ENCODE data around the gene HSPA12B.

The HSPA12B gene

DNA sequence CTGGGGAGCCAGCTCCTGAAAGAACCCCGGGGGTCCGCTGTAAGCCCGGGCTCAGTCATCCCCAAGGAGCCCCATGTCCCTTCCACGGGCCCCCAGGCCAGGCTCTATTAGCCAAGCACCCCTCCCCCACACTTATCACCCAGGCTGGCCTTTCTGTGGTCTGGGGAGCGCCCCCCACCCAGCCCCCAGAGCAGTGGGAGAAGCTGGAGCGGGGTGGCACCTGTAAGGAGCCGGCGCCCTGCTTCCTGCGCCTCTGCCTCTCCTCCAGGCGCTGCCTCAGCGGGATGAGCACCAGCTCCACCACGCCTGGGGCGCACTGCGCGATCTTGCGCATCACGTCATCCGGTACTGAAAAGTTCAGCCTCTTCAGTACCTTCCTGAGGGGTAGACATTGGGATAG is 46.5 kb downstream of the HSPA12B start:
- TF ChIP-seq, protein P1, sequence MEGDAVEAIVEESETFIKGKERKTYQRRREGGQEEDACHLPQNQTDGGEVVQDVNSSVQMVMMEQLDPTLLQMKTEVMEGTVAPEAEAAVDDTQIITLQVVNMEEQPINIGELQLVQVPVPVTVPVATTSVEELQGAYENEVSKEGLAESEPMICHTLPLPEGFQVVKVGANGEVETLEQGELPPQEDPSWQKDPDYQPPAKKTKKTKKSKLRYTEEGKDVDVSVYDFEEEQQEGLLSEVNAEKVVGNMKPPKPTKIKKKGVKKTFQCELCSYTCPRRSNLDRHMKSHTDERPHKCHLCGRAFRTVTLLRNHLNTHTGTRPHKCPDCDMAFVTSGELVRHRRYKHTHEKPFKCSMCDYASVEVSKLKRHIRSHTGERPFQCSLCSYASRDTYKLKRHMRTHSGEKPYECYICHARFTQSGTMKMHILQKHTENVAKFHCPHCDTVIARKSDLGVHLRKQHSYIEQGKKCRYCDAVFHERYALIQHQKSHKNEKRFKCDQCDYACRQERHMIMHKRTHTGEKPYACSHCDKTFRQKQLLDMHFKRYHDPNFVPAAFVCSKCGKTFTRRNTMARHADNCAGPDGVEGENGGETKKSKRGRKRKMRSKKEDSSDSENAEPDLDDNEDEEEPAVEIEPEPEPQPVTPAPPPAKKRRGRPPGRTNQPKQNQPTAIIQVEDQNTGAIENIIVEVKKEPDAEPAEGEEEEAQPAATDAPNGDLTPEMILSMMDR (IDR thresholded peaks at IDR 0.05; ENCODE audit: low read depth, low read length) = no peak
- DNase-seq (ENCODE audit: extremely low read depth, low read depth) = no peak

DNA sequence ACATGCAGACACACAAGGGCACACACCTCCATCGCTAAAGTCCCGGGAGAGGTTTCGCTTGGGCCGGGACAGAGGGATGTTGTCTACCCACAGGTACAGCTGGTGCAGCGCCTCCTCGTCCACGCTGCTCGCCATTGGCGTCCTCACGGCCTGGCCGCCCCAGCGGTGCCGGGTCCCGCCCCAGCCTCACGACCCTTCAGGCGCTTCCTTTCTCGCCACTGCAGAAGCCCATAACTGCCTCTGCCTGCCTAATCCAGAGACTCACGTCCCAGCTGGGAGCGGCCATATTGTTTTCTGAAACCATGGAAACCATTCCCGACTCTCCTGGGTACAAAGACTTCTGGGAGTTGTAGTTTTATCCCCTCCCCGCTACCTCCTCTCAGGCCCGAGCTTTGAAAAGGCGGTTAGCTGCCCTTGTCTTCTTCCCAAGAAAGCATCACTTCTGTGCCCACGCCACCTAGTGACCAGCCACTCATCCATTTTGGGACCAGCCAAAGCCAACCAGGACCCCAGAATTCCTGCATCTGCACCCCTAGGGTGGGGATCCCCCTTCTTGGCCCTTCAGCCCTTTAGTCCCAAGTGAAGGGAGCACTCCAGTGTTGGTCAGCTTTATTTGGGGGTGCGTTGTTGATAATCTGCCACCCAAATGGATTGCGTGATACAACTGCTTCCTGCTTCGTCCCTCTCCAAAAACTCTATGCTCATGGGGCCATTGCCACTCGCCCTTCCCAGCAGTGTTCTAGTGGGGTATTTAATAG is 48.8 kb downstream of the HSPA12B start, which contains the start of gene SPEF1:
Gene SPEF1, minus strand, starts transcription at position 296 of the 758 bp plus-strand sequence. Its CDS starts 161 bp downstream, at position 135.
- TF ChIP-seq, protein P1 (IDR thresholded peaks at IDR 0.05; ENCODE audit: low read depth, low read length) = peak; percentile 66
- peak; percentile 79 for DNase-seq (ENCODE audit: extremely low read depth, low read depth)

DNA sequence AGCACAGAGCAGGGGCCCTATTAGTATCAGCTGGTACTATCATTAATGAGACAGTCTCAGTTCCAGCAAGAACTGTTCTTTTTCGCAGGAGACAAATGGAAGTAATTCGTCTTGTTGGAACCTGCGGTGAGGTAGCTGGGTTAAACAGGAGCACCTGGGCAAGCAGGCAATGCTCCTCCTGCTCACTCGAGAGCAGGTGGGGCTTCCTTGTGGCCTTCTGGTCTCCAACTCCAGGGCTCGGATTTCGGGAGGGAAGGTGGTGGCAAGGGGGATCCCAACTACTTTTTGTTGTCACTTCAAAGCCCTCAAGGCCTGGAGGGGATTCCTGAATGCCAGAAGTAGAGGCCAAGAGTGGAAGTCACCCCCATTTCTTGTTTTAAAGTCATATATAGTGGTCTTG is 50.1 kb downstream of the HSPA12B start:
- TF ChIP-seq, protein P1 (IDR thresholded peaks at IDR 0.05; ENCODE audit: low read depth, low read length) = no peak
- DNase-seq (ENCODE audit: extremely low read depth, low read depth) = no peak

DNA sequence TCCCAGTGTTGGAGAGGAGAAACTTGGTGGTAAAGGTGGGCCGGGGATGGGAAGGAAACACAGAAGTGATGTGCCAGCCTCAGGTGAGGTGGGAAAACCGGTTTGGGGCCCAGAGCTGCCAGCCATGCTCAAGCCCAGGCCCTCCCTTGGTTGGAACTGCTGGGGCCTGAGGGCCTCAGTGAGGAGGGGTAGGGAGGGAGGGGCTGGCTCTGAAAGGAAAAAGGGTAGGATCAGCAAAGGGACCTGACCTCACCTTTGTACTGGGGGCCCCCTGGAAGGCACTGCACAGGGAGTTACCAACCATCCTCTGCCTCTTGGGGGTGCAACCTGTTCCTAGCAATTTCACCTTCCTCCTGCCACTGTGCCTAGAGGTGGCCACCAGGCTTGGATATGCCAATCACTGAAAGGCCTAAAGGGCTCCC is 50.6 kb downstream of the HSPA12B start:
- no peak for DNase-seq (ENCODE audit: extremely low read depth, low read depth)
- TF ChIP-seq, protein P1 (IDR thresholded peaks at IDR 0.05; ENCODE audit: low read depth, low read length) = no peak

DNA sequence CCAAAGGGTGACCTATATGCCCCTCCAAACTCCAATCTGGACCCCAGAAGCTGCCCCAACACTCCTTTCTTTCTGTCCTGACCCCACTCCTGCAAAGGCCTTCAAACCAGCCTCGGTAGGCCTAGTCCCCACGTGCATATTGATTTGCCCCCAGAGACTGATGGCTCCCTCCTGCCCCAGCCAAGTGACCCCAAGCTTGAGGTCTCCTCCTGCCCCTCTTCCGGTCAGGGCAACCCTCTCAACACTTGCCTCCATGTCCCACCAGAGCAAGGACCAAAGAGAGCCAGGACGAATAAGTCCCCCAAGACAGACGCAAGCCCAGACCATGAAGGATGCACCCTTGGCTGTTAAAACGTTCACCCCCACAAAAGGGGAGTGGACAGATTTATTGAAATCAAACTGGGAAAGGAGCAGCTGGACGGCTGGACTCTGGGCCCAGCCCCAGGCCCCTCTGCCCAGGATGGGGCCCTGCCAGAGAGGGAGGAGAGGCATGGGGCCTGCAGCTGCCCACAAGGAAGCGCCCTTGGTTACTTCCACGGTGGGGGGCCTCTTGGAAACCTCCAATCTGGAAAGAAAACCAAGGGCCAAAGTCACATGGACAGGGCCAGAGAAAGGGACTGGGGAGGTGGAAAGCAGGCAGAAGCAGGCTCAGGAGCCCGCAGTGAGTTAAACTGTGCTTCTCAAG is 51.2 kb downstream of the HSPA12B start:
- no peak for DNase-seq (ENCODE audit: extremely low read depth, low read depth)
- TF ChIP-seq, protein P1 (IDR thresholded peaks at IDR 0.05; ENCODE audit: low read depth, low read length) = no peak

DNA sequence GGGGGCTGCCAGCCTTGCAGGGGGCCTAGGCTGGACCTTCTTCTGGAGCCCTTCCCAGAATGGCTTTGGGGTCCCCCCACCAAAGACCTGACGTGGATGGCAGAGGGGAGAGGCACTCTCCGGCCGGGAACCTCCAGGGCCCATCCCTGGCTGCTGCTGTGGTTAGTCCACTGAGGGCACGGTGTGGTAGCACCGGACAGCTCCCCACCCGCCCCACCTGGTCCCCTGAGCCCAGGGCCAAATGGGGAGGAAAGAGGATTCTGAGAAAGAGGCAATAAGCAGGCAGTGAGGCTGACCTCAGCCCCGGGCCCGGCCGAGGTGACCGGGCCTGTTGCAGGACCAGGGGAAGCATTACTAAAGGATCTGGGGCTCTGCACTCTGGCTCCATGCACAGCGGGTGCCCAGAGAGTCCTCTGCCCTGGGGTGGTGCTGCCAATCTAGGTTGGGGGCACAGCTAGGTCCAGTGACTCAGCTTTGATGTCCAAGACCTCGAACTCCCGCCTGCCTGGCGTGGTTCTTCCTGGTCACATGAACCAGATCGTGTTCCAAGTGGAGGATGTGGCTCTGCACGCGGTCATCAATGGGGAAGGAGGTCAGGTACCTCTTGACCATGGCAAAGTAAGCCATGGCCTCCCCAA is 51.9 kb downstream of the HSPA12B start:
- no peak for DNase-seq (ENCODE audit: extremely low read depth, low read depth)
- TF ChIP-seq, protein P1 (IDR thresholded peaks at IDR 0.05; ENCODE audit: low read depth, low read length) = no peak

DNA sequence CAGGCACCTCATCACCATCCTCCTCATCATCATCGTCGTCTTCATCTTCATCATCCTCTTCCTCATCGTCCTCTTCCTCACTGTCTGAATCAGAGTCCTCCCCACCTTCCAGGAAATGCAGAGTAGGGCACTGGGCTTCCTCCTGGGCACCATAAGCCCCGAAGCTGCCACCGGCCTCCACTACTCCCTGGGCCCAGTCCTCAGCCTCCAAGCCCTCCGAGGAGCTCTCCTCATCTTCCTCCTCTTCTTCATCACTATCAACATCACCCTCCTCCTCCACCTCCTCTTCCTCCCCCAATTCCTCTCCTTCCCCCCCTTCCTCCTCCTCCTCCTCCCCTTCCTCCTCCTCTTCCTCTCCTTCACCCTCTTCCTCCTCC is 52.4 kb downstream of the HSPA12B start:
- DNase-seq (ENCODE audit: extremely low read depth, low read depth) = no peak
- TF ChIP-seq, protein P1 (IDR thresholded peaks at IDR 0.05; ENCODE audit: low read depth, low read length) = no peak
